Measurements from ENCODE around the gene PYGB. TPM values are rescaled to one million over a fixed set of nuclear protein-coding genes. Genes with fewer than 3 reads are reported as not detected.

The PYGB gene
- total and polyA plus RNA-seq, 2 donors (not counting 1 experiment from before 2014, with no cell fraction given) = 22.5 to 30.6 TPM

DNA sequence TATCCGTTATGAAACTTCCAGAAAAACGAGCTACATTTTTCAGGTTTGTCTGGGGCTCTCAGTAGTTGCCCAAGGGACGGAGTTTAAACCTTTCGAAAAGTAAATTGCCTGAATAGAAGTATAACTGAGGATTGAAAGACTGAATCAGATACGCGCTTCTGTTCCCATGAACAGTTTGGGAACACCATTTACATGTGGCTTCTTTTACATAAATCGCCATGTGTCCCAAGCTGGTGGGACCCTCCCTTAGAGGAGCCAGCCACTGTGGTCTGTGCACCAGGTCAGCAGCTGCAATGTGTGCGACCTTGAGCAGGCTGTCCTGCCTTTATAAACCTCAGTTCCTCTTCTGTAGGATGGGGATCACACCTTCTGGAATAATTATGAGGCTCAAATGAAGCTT lies 41.3 kb upstream of the PYGB start:
- Histone ChIP-seq H2AFZ (ENCODE audit: insufficient read depth, low read depth, low read length, poor library complexity, severe bottlenecking) (no peak overlapping the region), H3K9me3 (ENCODE audit: control extremely low read depth in 1 of 3, control insufficient read depth in 2 of 3, insufficient read depth in 1 of 3, low read length in 2 of 3) (no peaks in the 10 kb centered on the region), H3K36me3 (replicated peaks in 1 of 2; ENCODE audit: control extremely low read depth in 1 of 2, control insufficient read depth in 1 of 2, extremely low read depth in 1 of 2, insufficient read depth in 2 of 2, low read length in 1 of 2) (peaks cover 0 to 4% of the 10 kb centered on the region in 2 experiments), H4K20me1 (ENCODE audit: control insufficient read depth, insufficient read depth, low read length, poor library complexity, severe bottlenecking) (peaks cover 18% of the 10 kb centered on the region), H3K79me2 (ENCODE audit: control insufficient read depth, insufficient read depth, low read length) (peaks cover 34% of the 10 kb centered on the region), H3K9ac (ENCODE audit: low read length) (no peak overlapping the region), H3K4me2 (replicated peaks; ENCODE audit: low read depth, low read length, poor library complexity, severe bottlenecking) (no peak overlapping the region), H3K4me1 (ENCODE audit: control insufficient read depth in 2 of 2, insufficient read depth in 2 of 2, low read length in 2 of 2) (peaks cover 15 to 17% of the 10 kb centered on the region in 2 donors), H3K27me3 (replicated peaks in 1 of 4; ENCODE audit: control extremely low read depth in 1 of 4, control insufficient read depth in 3 of 4, insufficient read depth in 4 of 4, low read length in 3 of 4) (no peaks in the 10 kb centered on the region), H3K27ac (ENCODE audit: low read length in 2 of 2) (no peak overlapping the region), H3K4me3 (ENCODE audit: control extremely low read depth in 1 of 5, extremely low read depth in 1 of 5, insufficient read depth in 1 of 5, low read depth in 2 of 5, low read length in 4 of 5) (no peak overlapping the region)
- intact Hi-C loops (cut with micrococcal nuclease) = no loop called here
- POLR2A ChIA-PET = no interaction called here
- CTCF ChIA-PET = no interaction called here
- H3K27ac Mint-ChIP-seq = no peak overlapping the region
- no peaks in the 10 kb centered on the region for H3K27me3 Mint-ChIP-seq
- H3K9me3 Mint-ChIP-seq (ENCODE audit: insufficient read depth) = no peaks in the 10 kb centered on the region
- ATAC-seq (ENCODE audit: low read depth) (no peak), DNase-seq (no peak)
- no peak for TF ChIP-seq EZH2 (IDR thresholded peaks at IDR 0.05; ENCODE audit: borderline replicate concordance, insufficient read depth, low read depth, low read length, poor library complexity, severe bottlenecking)
- TF ChIP-seq, protein P1, sequence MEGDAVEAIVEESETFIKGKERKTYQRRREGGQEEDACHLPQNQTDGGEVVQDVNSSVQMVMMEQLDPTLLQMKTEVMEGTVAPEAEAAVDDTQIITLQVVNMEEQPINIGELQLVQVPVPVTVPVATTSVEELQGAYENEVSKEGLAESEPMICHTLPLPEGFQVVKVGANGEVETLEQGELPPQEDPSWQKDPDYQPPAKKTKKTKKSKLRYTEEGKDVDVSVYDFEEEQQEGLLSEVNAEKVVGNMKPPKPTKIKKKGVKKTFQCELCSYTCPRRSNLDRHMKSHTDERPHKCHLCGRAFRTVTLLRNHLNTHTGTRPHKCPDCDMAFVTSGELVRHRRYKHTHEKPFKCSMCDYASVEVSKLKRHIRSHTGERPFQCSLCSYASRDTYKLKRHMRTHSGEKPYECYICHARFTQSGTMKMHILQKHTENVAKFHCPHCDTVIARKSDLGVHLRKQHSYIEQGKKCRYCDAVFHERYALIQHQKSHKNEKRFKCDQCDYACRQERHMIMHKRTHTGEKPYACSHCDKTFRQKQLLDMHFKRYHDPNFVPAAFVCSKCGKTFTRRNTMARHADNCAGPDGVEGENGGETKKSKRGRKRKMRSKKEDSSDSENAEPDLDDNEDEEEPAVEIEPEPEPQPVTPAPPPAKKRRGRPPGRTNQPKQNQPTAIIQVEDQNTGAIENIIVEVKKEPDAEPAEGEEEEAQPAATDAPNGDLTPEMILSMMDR (IDR thresholded peaks at IDR 0.05) = no peak
- WGBS (ENCODE audit: insufficient coverage) = 97% methylated on average over 8 of the region's 8 CpGs
- peaks cover 22% of the 10 kb centered on the region for H3K4me1 Mint-ChIP-seq
- H3K4me3 Mint-ChIP-seq = no peak overlapping the region

GRCh38 chr20:25207149-25207959 lies 40.5 kb upstream of the PYGB start:
- Histone ChIP-seq H3K9ac (ENCODE audit: low read length) (no peak overlapping the region), H3K27me3 (replicated peaks in 1 of 4; ENCODE audit: control extremely low read depth in 1 of 4, control insufficient read depth in 3 of 4, insufficient read depth in 4 of 4, low read length in 3 of 4) (no peaks in the 10 kb centered on the region), H3K4me1 (ENCODE audit: control insufficient read depth in 2 of 2, insufficient read depth in 2 of 2, low read length in 2 of 2) (peaks cover 15 to 17% of the 10 kb centered on the region in 2 donors), H2AFZ (ENCODE audit: insufficient read depth, low read depth, low read length, poor library complexity, severe bottlenecking) (no peak overlapping the region), H3K27ac (ENCODE audit: low read length in 2 of 2) (no peak overlapping the region), H4K20me1 (ENCODE audit: control insufficient read depth, insufficient read depth, low read length, poor library complexity, severe bottlenecking) (peaks cover 18% of the 10 kb centered on the region), H3K36me3 (replicated peaks in 1 of 2; ENCODE audit: control extremely low read depth in 1 of 2, control insufficient read depth in 1 of 2, extremely low read depth in 1 of 2, insufficient read depth in 2 of 2, low read length in 1 of 2) (peaks cover 0 to 11% of the 10 kb centered on the region in 2 experiments), H3K4me2 (replicated peaks; ENCODE audit: low read depth, low read length, poor library complexity, severe bottlenecking) (no peak overlapping the region), H3K79me2 (ENCODE audit: control insufficient read depth, insufficient read depth, low read length) (peaks cover 30% of the 10 kb centered on the region), H3K9me3 (ENCODE audit: control extremely low read depth in 1 of 3, control insufficient read depth in 2 of 3, insufficient read depth in 1 of 3, low read length in 2 of 3) (no peaks in the 10 kb centered on the region), H3K4me3 (ENCODE audit: control extremely low read depth in 1 of 5, extremely low read depth in 1 of 5, insufficient read depth in 1 of 5, low read depth in 2 of 5, low read length in 4 of 5) (no peak overlapping the region)
- Mint-ChIP-seq H3K27ac (no peak overlapping the region), H3K27me3 (no peaks in the 10 kb centered on the region), H3K4me1 (peaks cover 22% of the 10 kb centered on the region), H3K9me3 (ENCODE audit: insufficient read depth) (no peaks in the 10 kb centered on the region), H3K4me3 (no peak overlapping the region)
- TF ChIP-seq EZH2 (IDR thresholded peaks at IDR 0.05; ENCODE audit: borderline replicate concordance, insufficient read depth, low read depth, low read length, poor library complexity, severe bottlenecking) = no peak
- TF ChIP-seq, protein P1 (IDR thresholded peaks at IDR 0.05) = no peak
- intact Hi-C loops (cut with micrococcal nuclease) = no loop called here
- ATAC-seq (ENCODE audit: low read depth) = no peak
- CTCF ChIA-PET = no interaction called here
- WGBS (ENCODE audit: insufficient coverage) = 97% methylated on average over 18 of the region's 22 CpGs
- no peak for DNase-seq
- POLR2A ChIA-PET = no interaction called here

Measured in B cell (primary cell).